SK-N-SH (cell line): Measurements from ENCODE around the gene ESRRA.

Experiments
- CHD2 ChIP-seq: fragments of 150-350 bp; IDR thresholded peaks from 2 replicates; pipeline ENCODE4 v1.6.1; 2018; ENCODE audit warnings: low read length; ENCODE audit not compliant: partially characterized antibody
- CTCF ChIP-seq: fragments of 200-600 bp; sonication (generic); IDR thresholded peaks from 2 replicates; pipeline ENCODE4 v1.6.1; 2017; ENCODE audit warnings: antibody characterized with exemption, mild to moderate bottlenecking, moderate library complexity
- EP300 ChIP-seq, 2 experiments: IDR thresholded peaks; 2 replicates each; pipeline versions ENCODE4 v1.4.0 to v1.6.1; 2012; ENCODE audit warnings: borderline replicate concordance in 1 of 2, low read depth in 1 of 2, low read length in 1 of 2
- EZH2phosphoT487 ChIP-seq: fragments of 200-600 bp; sonication (generic); IDR thresholded peaks from 2 replicates; pipeline ENCODE4 v1.6.1; 2017; ENCODE audit warnings: low read depth, mixed run types, mild to moderate bottlenecking, antibody characterized with exemption, moderate library complexity, borderline replicate concordance
- FOXM1 ChIP-seq: IDR thresholded peaks from 2 replicates; pipeline ENCODE4 v1.4.0; 2012; ENCODE audit warnings: low read depth, mild to moderate bottlenecking
- IRF3 ChIP-seq: fragments of 150-350 bp; IDR thresholded peaks from 2 replicates; pipeline ENCODE4 v1.6.1; 2016; ENCODE audit warnings: mild to moderate bottlenecking, low read depth, low read length
- RAD21 ChIP-seq: IDR thresholded peaks from 2 replicates; pipeline ENCODE4 v1.6.1; 2012; ENCODE audit warnings: mild to moderate bottlenecking, low read length
- REST ChIP-seq: IDR thresholded peaks from 2 replicates; pipeline ENCODE4 v1.6.1; 2012; ENCODE audit warnings: mild to moderate bottlenecking, low read depth, low read length, moderate library complexity
- RFX5 ChIP-seq: IDR thresholded peaks from 2 replicates; pipeline ENCODE4 v1.6.1; 2012; ENCODE audit warnings: mild to moderate bottlenecking, improper control_type of control experiment, low read length
- TAF1 ChIP-seq: IDR thresholded peaks from 2 replicates; pipeline ENCODE4 v1.6.1; 2012; ENCODE audit warnings: low read depth, mild to moderate bottlenecking, low read length, moderate library complexity, borderline replicate concordance
- YY1 ChIP-seq: IDR thresholded peaks from 2 replicates; pipeline ENCODE4 v1.4.0; 2012; ENCODE audit warnings: low read depth, mild to moderate bottlenecking
- ZBTB33 ChIP-seq: IDR thresholded peaks from 2 replicates; pipeline ENCODE4 v1.4.0; 2012; ENCODE audit warnings: low read depth, borderline replicate concordance

- TF ChIP-seq EP300 (IDR thresholded peaks at IDR 0.05; ENCODE audit: borderline replicate concordance in 1 of 2, low read depth in 1 of 2, low read length in 1 of 2): no peak
- TF ChIP-seq CTCF: no peak
- no peak for TF ChIP-seq RAD21
- no peak for TF ChIP-seq RFX5
- no peak for TF ChIP-seq YY1
- no peak for TF ChIP-seq TAF1
- TF ChIP-seq FOXM1: no peak
- no peak for TF ChIP-seq IRF3
- TF ChIP-seq CHD2: no peak
- TF ChIP-seq ZBTB33: no peak
- no peak for TF ChIP-seq REST
- TF ChIP-seq EZH2phosphoT487: no peak
Observed at GRCh38 chr11:64327993-64328392, 22.7 kb downstream of the ESRRA start.
